GM21737 (cell line): ENCODE data around the gene DHRSX.
"Not testable (repeated sequence)": the region's sequence is repeated elsewhere in the genome, so short reads cannot be mapped to it uniquely, and the experiment has no call there.

Experiments used
- ATAC-seq: cut with Tn5 transposase; IDR thresholded peaks from one replicate; pipeline ENCODE4 v1.9.1; 2021; ENCODE audit warnings: mild to moderate bottlenecking, moderate library complexity; ENCODE audit not compliant: unreplicated experiment

Gene DHRSX

DNA sequence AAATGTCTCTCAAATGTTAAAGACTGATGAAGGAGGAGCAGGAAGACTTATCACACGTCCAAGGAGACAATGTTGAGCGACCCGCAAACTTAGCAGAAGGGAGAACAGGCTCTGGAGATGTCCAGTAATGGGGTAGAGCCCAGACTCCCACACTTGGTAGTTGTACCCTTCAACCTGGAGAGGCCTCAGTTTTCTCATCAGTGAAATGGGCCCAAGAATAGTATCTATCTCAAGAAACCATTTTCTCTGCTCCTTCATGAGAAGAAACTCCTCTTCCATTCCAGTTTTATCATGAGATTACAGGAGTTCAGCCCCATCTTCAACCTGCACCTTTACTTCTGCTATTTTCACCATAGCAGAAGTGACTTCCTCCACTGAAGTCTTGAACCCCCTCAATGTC is 169.9 kb downstream of the DHRSX start:
- ATAC-seq = no peak

DNA sequence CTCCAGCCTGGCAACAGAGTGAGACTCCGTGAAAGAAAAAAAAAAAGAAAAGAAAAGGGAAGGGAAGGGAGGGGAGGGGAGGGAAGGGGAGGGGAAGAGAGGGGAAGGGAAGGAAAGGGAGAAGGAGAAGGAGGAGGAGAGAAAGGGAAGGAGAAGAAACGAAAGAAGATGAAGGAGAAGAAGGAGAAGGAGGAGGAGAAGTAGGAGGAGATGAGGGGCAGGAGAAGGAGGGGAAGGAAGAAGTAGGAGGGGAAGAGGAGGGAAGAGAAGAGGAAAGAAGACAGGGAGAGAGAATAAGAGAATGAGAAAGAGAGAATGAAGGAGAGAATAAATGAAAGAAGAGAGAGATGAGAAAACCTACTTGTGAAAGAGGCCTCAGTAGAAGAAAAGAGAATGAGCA is 170.3 kb downstream of the DHRSX start:
- no peak for ATAC-seq

DNA sequence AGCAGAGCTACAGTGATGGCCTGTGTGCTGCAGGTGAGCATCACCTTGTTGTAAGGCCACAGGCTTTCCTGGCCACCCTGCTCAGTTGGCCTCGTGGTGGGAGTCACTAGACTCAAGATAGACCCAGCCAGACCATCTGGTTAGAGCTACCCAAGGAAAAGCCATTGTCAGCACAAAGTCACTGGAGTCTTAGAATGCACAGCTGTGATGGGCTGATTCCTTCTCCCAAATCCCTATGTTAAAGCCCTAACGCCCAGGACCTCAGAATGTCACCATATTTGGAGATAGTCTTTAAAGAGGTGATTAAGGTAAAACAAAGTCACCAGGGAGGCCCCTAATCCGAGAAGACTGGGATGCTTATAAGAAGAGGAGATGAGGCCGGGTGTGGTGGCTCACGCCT is 173.4 kb downstream of the DHRSX start:
- ATAC-seq = no peak

DNA sequence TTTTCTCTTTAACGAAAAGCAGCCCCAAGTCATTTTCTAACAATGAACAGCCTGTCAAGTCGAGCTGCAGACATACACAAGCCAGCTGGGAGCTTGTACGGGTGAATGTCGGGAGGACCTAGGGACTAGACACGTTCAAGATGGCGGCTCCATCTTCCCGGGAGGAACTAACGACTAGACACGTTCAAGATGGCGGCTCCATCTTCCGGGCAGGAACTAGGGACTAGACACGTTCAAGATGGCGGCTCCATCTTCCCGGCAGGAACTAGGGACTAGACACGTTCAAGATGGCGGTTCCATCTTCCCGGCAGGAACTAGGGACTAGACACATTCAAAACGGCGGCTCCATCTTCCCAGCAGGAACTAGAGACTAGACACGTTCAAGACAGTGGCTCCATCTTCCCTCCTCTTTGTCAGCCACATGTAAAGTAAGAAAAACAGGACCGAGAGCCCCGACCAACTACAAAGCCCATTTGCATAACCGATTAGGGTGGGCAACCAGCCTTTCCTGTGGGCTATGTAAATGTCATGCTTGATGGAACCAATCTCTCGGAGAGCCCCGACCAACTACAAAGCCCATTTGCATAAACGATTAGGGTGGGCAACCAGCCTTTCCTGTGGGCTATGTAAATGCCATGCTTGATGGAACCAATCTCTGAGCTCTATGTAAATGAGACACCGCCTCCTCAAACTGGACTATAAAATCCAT is 175.5 kb downstream of the DHRSX start:
- no peak for ATAC-seq

DNA sequence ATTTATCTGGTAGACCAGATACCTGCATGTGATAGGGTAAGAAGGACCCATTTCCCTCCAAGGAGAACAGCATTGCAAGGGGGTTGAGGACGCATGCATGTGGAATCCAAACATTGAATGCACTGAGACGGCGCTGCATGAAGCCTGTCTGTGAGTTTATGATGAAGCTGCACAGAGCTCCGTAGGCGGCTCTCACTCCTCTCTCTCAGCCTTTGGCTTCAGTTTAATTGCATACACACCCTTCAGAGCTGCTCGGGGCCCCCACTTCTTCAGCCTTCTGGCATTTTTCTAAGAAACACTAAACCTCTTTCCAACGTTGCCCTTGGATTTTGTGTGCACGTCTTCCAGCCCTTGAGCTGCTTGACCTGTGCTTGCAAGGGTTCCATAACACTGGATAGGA is 176.6 kb downstream of the DHRSX start:
- no peak for ATAC-seq

DNA sequence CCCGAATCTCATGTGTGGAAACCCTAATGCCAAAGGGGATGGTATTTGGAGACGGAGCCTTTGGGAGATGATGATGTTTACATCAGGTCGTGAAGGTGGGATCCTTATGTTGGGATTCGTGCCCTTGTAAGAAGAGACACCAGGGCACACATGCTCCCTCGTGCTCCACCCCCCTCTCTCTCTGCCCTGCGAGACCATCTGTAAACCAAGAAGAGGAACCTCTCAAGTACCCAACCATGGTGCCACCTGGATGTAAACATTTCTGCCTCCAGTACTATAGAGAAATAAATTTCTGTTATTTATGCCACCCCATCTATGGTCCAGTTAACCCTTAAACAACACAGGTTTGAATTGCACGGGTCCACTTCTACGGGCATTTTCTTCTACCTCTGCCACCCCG is 179.4 kb downstream of the DHRSX start:
- ATAC-seq = no peak

DNA sequence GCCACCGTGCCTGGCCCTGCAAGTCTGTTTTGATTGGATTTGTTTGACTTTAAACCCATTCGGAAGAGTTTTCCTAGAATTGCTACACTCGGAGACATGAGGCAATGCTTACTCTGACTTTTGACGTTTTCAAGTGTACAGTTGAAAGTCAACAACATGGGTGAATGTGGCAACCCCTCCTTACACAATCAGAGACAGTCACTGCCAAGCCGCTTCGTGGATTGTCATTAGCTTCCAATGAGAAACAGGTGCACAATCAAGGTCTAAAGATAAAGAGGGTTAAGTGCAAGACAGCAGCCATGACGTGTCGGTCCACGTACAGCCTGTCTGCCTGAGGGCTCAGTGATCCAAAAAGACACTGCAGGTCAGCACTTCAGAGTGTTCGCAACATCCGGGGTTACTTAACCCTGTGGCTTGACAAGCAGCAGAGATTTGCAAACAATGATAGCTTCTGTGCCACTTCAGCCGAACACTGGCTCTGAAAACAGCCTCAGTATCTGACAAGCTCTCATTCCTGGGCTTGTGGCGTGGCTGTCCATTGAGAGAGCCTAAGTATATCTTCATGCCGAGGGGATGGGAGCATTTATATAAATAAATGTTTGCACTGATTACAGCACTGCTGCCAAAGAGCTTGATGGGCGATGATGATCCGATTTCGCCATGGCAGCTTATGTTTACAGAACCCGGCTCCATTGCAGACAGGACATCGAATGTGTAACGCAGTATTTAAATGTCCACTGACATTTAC is 180.0 kb downstream of the DHRSX start:
- ATAC-seq = no peak

DNA sequence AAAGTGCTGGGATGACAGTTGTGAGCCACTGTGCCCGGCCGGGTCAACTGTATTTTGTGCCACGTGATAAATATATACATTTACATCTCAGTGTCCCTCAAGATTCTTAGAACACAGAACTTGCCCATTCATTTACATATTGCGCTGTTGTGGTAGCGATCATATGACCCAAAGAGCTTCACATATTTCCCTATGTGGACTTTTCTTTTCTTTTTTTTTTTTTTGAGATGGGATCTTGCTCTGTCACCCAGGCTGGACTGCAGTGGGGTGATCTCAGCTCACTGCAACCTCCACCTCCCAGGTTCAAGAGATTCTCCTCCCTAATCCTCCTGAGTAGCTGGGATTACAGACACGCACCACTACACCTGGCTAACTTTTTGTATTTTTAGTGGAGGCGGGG is 180.7 kb downstream of the DHRSX start:
- no peak for ATAC-seq

DNA sequence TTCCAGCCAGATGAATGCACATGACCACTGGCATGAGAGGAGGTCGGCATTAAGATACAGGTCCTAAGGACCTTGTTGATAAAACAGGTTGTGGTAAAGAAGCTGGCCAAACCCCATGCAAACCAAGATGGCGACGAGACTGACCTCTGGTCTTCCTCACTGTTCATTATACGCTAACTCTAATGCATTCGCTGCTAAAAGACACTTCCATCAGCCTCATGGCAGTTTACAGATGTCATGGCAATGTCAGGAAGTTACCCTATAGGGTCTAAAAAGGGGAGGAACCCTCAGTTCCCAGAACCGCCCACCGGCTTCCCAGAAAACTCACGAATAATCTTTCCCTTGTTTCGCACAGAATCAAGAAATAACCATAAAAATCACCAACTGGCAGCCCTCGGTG is 182.4 kb downstream of the DHRSX start:
- ATAC-seq = no peak

DNA sequence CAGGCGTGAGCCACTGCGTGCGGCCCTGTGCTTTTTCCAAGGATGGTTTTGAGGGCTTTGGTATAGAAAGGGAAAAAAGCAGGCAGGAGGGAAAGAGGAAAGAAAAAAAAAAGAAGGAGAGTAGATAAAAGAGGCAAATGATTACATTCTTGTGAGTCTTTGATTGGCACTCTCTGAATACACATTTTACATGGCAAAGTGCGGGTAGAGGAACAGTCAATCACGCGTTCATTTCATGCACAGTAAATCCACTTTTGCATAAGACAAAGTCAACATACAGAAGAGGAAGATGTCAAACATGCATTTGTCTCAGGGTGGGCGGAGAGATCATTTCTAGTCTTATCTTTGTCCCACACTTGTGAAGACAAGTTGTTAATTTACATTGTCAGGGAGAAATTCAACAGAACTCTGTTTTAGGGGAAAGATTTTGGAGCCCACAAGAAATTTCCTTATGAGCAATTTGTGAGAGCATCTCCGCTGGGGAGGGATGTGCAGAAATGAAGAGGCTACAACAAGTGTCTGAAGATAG is 183.2 kb downstream of the DHRSX start:
- no peak for ATAC-seq

DNA sequence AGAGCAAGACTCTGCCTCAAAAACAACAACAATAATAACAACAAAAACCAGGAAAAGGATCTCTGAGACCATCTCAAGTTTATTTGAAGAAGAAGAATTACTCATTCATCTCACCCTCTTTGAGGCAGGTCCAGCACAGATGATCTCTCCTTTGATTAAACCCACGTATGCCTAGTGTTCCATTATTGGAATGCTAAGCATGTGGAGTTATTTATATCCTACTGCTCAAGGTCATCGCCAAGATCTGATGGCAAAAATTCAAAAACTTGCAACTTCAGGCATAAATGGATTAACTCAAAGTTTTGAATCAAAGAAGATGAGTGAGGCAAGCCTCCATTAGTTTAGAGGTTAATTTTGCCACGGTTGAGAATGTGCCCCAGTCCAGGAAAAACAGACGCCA is 184.2 kb downstream of the DHRSX start:
- ATAC-seq = no peak

DNA sequence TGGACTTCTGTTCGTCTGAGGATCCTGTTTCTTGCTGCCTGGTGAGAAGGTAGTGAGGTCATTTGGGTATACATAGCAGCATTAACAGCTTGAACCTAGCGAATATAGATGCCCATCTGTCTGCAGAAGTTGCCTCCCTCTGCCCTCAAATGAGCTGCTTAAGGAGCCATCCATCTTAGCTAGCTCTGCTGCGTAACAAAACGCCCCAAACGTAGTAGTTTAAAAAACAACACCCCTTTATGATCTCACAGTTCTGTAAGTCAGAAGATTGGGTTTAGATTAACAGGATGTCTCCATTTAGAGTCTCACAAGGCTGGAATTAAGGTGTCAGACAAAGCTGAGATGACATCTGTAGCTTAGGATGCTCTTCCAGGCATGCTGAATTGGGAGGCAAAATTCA is 185.3 kb downstream of the DHRSX start:
- ATAC-seq = no peak

DNA sequence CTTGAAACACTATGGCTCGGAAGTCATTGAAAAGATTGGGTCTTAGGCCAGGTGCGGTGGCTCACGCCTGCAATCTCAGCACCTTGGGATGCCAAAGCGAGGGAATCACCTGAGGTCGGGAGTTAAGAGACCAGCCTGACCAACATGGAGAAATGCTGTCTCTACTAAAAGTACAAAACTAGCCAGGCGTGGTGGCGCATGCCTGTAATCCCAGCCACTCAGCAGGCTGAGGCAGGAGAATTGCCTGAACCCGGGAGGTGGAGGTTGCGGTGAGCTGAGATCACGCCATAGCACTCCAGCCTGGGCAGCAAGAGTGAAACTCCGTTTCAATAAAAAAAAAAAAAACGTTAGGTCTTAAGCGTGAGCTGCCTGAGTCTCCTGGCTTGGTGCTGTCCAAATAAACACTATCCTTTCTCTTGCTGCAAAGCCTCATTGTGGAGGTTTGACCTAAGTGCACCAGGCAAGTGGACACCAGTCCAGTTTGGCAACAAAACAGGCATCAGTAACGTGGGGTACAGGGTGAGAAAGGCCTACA is 185.9 kb downstream of the DHRSX start:
- no peak for ATAC-seq

DNA sequence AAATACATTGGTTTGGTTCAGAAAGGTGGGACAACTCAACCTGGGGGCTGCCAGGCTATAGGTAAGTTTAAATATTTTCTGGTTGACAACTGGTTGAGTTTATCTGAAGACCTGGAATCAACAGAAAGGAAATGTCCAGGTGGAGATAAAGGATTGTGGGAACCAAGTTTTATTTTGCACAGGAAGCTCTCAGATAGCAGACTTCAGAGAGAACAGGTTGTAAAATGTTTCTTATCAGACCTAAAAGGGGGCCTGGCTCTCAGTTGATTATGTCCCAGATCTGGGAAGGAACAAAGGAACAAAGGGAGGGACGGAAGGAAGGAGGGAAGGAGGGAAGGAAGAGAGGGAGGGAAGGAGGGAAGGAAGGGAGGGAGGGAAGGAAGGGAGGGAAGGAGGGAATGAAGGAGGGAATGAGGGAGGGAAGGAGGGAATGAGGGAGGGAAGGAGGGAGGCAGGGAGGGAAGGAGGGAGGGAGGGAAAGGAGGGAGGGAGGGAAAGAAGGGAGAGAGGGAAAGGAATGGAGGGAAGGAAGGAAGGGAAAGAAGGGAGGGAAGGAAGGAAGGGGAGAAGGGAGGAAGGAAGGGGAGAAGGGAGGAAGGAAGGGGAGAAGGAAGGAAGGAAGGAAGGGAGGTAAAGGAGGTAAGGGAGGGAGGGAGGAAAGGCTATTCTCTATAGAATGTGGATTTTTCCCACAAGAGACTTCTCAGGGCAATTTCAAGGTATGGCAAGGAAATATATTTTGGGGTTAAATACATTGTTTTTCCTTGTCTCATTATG is 186.7 kb downstream of the DHRSX start:
- ATAC-seq = no peak

DNA sequence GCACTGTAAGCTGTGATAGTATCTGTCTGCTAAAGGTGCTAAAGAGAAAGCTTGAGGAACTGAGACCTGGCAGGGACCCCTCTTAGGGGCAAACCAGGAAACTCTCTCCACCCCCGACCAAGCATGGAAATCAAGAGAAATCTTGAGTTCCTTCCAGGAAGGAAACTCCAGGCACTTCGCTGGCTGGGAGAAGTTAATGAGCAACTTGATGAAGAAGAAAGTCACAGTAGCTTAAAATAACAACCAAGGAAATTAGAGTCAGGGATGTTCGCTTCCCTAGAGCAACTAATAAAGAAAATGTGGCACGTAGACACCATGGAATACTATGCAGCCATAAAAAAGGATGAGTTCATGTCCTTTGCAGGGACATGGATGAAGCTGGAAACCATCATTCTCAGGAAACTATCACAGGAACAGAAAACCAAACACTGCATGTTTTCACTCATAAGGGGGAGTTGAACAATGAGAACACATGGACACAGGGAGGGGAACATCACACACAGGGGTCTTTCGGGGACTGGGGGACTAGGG is 188.7 kb downstream of the DHRSX start:
- not testable (repeated sequence) for ATAC-seq

DNA sequence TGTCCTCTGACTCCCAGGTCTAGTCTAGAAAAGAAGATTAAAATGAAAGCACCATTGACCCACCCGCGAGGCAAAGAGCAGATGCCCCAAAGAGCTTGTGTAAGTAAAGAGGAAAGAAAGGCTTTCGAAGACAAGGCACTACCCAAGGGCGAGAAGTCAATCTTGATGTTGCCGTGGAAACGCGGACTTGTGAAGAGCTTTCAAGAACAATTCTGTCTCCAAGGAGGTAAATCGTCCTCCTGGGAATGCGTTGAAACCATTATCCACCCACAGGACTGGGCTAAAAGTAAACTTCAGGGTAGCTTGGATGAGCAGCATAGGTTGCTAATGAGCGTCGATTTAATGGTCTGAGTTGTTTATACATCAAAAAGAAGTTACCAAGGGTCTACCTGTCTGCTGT is 189.3 kb downstream of the DHRSX start:
- no peak for ATAC-seq

DNA sequence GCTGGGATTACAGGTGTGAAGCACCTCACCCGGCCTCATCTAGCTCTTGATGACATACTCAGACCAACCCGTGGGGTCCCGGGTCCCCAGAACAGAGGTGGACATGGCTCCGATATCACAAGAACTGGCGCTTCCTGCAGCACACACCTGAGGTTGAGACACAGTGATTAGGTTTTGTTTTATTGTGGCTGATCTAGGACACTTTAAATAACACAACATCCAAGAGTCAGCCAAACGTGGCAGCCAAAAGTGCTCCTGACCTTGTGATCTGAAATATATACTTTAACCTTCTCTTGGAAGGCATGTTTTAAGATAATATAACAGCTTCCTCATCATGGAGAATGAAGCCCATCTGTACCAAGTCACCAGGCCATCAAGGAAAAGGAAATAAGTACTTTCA is 198.9 kb downstream of the DHRSX start:
- no peak for ATAC-seq

DNA sequence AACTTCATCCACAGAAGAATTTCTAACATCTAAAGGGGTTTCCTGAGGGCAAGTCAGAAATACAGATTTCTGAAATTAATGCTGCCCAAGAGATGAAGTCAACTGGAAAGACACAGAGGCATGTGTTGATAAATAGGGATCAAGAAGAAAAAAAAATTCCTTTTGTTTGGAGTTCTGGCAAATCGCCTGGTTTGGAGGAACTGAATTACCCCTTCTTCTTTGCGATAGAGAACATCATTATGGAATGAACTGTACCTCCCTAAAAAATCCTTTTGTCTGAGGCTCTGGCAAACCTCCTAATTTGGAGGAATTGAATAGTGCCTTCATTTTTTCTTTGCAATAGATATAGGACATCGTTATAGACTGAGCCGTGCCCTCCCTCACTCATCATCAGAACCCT is 200.9 kb downstream of the DHRSX start:
- ATAC-seq = no peak

DNA sequence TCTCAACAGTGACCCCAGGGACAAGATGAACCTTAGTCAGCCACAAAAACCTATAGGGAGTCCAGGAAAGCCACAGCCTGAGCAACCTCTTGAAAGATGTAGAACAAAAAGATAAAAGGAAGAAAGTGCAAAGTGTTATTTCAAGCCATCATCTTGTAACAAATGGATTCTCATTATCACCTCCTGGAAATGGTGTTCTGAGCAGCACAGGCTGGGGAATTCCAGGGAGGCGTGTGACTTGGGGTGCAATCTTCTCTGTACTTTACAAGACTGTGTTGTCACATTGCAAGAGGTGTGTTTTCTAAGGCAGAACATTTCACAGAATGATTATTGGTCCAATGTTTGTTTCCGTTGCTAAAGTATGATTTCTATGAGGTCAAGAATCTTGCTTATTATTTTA is 214.0 kb downstream of the DHRSX start:
- no peak for ATAC-seq

DNA sequence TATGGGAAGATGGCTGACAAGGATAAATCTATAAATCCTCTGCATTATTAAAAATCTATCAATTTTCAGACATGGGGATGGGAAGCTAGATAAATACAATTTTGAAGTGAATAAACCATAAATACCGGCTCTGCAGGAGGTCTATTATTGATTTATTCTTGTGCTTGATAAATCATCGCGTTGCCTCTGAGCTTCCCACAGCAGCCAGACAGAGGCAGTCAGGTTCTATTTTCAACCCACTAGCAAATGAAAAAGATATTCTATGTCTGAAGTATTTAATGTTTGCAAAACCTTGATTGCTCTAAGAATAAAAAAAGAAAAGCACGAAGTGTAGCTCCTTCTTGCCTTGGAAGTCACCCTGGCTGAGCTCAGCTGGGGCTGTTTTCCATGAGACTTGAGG is 216.2 kb downstream of the DHRSX start:
- no peak for ATAC-seq

DNA sequence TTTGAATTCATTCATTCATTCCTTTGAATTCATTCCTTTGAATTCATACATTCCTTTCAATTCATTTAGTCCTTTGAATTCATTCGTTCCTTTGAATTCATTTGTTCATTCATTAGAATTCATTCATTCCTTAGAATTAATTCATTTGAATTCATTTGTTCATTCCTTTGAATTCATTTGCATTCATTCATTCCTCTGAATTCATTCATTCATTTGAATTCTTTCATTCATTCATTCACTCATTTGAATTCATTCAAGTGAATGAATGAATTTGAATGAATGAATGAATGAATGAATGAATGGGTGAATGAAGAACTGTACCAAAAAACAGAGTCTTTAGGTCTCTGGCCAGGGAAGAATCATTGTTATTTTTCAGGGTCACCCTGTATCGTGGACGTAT is 216.6 kb downstream of the DHRSX start:
- no peak for ATAC-seq
